DOHH2 (cell line): ENCODE measurements around the gene SMC4.

Source experiments
- CTCF ChIP-seq: fragments of 200-600 bp; sonication (generic); IDR thresholded peaks from one replicate; pipeline ENCODE4 v1.5.1; 2014; ENCODE audit warnings: antibody characterized with exemption, mild to moderate bottlenecking, low read depth, low read length; ENCODE audit not compliant: poor library complexity, severe bottlenecking
- EZH2phosphoT487 ChIP-seq: fragments of 200-600 bp; sonication (generic); IDR thresholded peaks from 2 replicates; pipeline ENCODE4 v1.6.1; 2017; ENCODE audit warnings: borderline replicate concordance, mild to moderate bottlenecking, antibody characterized with exemption, low read length, moderate library complexity, mixed read lengths

GRCh38 chr3:160402221-160403027 lies 3.0 kb downstream of the SMC4 start:
- TF ChIP-seq EZH2phosphoT487 (no peak), CTCF (no peak)
